Choroid plexus epithelial cell (primary cell): ENCODE data around the gene DPP6.

Experiments
- DNase-seq: peaks from one replicate; pipeline ENCODE4 v3.0.0-alpha.2; 2010; ENCODE audit warnings: low read depth
- H3K4me3 ChIP-seq: 2 replicates; pipeline ENCODE4 v1.5.1; 2011; ENCODE audit warnings: low read depth, mild to moderate bottlenecking, control low read depth, low read length, moderate library complexity
- TF ChIP-seq, protein P1 (sequence below): conservative IDR thresholded peaks from 2 replicates; pipeline ENCODE4 v1.5.1; 2011; ENCODE audit warnings: low read depth, mild to moderate bottlenecking, control low read depth, inconsistent platforms, low read length, moderate library complexity

DPP6 gene

DNA sequence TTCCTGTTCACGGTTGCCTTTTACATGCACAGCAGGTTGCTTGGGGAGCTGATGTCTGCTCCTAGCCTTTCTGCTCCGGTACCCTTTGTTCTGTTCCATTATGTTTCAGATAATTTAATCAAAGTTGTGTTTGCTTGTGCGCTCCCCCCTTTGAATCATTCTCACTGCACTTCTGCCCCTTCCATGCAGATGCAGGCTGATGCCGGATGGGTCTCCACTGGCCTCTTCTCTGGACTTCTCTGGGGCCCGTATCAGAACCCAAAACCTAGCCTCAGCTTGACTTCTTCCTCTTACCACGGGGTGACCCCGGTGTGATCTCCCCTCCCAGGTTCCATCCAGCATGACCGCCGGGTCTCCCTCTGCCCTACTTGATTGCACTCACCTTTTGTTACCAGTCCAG lies 272.0 kb downstream of the DPP6 start:
- no peak overlapping the region for H3K4me3 ChIP-seq
- TF ChIP-seq, protein P1, sequence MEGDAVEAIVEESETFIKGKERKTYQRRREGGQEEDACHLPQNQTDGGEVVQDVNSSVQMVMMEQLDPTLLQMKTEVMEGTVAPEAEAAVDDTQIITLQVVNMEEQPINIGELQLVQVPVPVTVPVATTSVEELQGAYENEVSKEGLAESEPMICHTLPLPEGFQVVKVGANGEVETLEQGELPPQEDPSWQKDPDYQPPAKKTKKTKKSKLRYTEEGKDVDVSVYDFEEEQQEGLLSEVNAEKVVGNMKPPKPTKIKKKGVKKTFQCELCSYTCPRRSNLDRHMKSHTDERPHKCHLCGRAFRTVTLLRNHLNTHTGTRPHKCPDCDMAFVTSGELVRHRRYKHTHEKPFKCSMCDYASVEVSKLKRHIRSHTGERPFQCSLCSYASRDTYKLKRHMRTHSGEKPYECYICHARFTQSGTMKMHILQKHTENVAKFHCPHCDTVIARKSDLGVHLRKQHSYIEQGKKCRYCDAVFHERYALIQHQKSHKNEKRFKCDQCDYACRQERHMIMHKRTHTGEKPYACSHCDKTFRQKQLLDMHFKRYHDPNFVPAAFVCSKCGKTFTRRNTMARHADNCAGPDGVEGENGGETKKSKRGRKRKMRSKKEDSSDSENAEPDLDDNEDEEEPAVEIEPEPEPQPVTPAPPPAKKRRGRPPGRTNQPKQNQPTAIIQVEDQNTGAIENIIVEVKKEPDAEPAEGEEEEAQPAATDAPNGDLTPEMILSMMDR, result no peak
- DNase-seq, result no peak

DNA sequence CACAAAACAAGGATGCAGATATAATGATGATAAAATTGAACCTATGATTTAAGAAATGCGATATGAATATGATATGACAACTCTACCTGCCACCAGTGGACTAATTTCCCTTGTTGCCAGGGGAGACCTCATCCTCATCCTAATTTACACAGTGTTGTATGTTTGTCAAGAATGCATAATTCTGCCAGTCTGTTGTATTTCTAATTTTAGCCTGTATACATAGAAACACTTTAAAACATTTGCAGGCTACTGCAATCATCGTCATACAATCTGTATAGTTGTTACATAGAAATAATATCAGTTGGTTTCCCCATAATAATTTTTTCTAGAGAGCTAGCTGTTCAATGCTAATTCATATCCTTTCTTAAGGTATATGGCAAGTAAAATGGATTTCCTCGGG lies 274.2 kb downstream of the DPP6 start:
- no peak for DNase-seq
- TF ChIP-seq, protein P1, result no peak

DNA sequence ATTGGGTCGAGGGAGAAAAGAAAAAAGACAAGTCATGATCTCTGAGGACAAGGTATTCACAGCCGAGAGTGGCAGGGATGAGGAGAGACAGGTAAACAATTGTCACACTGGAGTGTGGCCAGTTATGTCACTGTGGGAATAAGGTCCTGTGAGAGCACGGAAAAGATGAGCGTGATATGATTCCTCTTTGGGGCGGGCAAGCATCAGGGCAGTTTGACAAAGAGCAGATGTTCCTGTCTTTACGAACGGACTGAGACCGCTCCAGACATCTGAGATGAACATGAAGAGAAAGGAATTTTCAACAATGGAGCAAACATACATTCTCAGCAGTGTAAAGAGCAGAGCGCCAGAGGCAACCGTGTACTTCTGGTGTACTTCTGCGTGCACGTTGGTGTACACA lies 278.1 kb downstream of the DPP6 start:
- DNase-seq, result no peak
- TF ChIP-seq, protein P1, result no peak
- H3K4me3 ChIP-seq, result no peak overlapping the region

More for the DNA sequence above, 274.2 kb downstream of the DPP6 start:
- H3K4me3 ChIP-seq, result no peak overlapping the region

DNA sequence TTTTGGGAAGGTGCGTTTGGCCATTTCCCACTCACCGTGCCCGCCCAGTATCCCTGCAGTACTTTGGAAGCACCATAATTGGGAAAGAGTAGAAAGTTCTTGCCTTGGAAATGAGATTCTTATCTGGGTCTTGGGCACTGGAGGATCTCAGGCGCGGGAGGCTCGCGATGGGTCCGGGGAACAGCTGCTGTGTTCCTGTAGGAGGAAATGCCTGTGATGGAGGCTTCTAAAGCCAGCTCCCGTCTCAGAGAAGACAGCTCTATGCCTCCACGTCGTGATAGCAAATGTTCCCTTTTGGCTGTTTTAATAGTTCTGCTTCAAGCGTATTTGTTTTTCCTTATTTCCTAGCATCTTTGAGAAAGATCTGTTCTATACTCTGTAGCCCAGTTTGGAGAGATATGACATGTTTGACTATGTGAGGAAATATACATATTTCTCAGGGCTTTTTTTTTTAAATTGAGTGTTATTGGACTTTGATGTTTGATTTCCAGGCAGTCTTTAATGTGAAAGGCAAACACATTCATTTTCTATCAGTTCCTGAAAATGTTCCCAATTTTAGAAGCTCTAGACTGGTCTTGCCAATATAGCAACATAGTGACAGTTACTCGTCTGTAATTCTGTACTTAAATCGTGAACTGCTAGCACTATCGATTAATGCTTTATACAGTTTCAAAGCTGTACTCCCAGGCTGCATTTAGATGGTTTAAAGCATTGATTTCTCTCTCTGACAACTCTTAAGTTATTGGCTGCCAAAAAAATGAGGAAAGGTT lies 280.8 kb downstream of the DPP6 start:
- DNase-seq, result no peak
- H3K4me3 ChIP-seq, result no peak overlapping the region
- TF ChIP-seq, protein P1, result no peak

DNA sequence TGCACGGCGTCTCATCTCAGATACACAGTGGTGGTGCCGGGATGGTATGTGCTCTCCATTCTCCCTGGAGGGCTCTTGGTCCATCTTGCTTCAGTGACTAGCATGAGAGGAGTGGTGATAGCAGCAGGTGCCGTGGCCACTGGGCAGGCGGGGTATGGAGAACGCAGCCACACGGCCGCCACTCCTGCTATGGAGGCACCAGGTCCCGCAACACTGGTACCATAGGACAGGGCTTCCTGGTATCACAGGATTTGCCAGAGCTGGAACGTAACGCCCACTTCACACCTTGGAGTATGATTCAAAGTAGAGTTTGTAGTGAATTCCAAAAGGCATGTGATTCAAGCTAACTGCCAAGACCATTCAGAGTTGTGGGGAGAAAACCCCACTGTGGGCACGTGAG lies 284.1 kb downstream of the DPP6 start:
- DNase-seq, result no peak
- TF ChIP-seq, protein P1, result no peak
- H3K4me3 ChIP-seq, result no peak overlapping the region

DNA sequence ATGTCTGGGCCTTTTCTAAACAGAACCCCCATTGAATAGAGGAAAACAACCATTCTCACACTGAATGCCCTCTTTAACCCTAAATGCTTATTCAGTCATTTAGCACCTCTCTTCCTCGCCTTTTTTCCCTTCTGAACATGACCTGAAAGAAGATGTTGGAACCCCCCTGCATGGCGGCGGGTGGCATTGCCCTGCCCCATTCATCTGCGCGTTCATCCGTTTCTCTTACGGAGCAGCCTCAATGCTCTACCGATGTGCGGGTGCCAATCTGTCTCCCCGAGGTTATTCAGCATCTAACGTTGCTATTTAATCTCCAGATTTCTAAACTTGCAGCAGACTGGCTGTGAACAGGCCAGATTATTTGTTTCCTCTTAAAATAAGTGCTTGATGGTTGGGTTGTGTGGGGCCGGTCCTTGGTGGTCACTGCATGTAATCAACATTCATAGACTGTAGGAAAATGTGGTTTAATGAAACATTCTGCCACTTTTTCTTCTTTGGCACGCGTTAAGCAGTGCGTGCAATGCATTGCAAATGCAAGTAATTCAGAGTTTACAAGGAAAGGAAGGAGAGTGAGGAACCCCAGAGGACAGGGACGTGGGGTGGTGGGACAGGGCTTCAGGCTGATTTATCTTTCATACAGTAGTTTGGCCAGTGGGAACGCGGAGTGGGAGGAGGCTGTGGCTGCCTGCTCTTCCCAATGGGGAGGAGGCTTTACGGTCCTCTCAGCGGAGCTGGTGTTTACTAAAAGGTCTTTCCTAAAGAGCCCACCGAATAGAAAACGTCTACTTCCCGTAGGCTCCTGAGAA lies 286.7 kb downstream of the DPP6 start:
- H3K4me3 ChIP-seq, result no peak overlapping the region

More for the DNA sequence above, 286.7 kb downstream of the DPP6 start:
- DNase-seq, result no peak
- TF ChIP-seq, protein P1, result no peak
